Measurements from ENCODE around the gene ACYP2.

- no peak for TF ChIP-seq POLR2A (IDR thresholded peaks at IDR 0.05; ENCODE audit: low read length)
- no peak for TF ChIP-seq GATA1 (IDR thresholded peaks at IDR 0.05; ENCODE audit: low read depth, low read length)
Measured at GRCh38 chr2:54227798-54228197, 112.4 kb downstream of the ACYP2 start.
